HG02970 (cell line): Measurements from ENCODE around the gene ANO6.
"Not testable (repeated sequence)": the region's sequence is repeated elsewhere in the genome, so short reads cannot be mapped to it uniquely, and the experiment has no call there.

Source experiments
- ATAC-seq: cut with Tn5 transposase; IDR thresholded peaks from one replicate; pipeline ENCODE4 v1.9.1; 2021; ENCODE audit warnings: mild to moderate bottlenecking, moderate library complexity, moderate number of reproducible peaks; ENCODE audit not compliant: unreplicated experiment, low FRiP score

The ANO6 gene

GRCh38 chr12:45302621-45303369, 86.9 kb downstream of the ANO6 start:
- no peak for ATAC-seq

DNA sequence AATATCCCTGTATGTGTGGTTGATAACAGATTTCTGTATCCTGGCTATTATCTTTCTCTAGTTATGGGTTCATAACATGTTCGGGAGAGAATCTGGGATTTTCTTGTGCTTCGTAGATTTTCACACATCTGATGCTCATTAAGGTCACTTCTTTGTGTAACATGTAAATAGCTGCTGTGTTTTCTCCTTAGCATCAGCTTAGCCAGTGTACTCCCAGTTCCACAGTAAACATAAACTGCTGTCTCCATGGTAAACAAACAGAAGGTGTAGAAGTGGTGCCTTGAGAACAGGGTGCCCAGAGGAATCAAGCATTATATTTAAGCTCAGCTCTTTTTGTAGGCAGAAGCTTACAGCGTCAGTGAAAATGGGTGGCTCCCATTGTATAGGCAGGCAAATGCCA, 88.0 kb downstream of the ANO6 start:
- ATAC-seq, result no peak

DNA sequence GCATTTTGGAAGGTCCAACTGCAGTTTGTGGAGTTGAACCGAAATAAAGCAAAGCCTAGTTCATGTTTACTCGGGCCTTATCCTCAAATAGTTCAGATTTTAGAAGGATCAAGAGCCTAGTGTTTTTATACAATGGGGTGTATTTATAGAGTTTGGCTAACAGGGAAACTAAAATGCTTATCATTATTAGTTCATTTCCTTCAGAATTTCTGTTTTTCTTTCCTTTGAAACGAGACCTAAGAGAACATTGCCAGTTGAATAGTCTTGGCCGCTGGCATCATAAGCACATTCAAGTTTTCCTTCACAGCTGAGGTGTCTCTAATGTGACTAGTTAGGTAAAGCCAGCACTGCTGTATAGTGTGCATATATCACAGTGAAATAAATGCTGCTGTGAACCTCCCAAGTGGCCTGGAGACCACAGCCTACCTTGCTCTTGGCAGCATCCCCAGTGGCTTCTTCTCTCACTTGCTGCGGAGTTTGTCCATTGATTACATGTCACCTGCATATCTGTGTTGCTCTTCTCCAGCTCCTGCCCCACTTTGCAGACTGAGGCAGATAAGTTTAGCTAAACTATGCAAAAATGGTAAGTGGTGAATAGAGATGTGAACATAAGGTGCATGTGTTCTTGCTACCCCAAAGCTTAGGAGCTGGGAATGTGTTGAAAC, 88.8 kb downstream of the ANO6 start:
- ATAC-seq, result no peak

DNA sequence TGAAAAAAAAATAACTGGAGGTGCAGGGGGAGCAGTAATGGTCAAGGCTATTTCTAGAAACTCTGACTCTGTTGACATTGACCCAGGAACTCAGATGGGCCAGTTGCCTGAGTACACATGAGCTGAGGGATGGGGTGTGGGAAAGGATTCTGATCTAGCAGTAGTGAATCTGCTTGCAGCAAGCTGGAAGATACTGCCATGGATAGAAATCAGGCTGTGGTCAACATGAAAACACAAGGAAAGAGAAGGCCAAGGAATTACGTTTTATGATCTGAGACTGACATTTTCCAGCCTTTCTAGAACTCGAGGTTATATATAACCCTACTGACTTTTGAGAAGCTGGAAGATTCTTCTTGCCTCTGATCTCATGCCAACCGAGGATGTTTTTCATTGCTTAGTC, 90.0 kb downstream of the ANO6 start:
- ATAC-seq, result no peak

GRCh38 chr12:45309836-45310626, 94.1 kb downstream of the ANO6 start:
- ATAC-seq, result no peak

- no peak for ATAC-seq
These were observed 94.7 kb downstream of the ANO6 start for GRCh38 chr12:45310627-45310968.

DNA sequence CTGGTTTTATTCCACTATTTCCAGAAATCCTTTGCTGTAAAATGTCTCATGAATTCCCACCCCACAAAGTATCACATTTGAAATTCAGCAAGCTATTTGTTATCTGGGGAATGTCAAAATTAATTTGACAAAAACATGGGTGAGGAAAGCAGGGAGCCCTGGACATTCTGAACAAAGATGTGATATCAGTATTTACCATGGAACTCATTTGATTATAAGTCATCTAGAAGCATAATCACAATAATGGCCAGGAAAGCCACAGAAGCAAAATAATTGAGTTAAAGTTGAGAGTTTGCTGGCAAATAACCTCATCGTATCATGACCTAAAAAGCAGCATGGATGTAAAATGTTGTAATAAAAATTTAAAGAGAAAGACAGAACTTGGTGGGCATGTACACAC, 96.1 kb downstream of the ANO6 start:
- ATAC-seq, result no peak

- no peak for ATAC-seq
These were observed 98.9 kb downstream of the ANO6 start for GRCh38 chr12:45314770-45315169.

DNA sequence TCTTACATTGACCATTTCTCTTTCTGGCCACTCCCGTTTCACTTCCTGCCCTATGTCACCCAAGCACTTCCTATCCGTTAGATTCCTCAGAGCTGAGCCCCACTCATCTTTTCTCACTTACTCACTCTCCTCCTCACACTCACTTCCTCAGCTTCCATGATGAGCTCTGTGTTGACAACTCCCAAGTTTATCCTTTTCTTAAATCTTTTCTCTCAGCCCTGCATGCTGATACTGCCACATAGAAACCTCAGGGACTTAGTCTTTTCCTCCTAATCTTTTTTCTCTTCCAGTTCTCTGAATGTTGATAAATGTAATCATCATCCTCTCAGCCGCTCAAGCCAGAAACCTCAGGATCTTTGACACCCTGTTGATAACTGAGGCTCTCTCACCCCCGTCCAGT, 99.6 kb downstream of the ANO6 start:
- ATAC-seq, result no peak

DNA sequence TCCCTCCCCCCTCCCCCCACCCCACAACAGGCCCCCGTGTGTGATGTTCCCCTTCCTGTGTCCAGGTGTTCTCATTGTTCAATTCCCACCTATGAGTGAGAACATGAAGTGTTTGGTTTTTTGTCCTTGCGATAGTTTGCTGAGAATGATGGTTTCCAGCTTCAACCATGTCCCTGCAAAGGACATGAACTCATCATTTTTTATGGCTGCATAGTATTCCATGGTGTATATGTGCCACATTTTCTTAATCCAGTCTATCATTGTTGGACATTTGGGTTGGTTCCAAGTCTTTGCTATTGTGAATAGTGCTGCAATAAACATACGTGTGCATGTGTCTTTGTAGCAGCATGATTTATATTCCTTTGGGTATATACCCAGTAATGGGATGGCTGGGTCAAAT, 101.4 kb downstream of the ANO6 start:
- ATAC-seq, result not testable (repeated sequence)

DNA sequence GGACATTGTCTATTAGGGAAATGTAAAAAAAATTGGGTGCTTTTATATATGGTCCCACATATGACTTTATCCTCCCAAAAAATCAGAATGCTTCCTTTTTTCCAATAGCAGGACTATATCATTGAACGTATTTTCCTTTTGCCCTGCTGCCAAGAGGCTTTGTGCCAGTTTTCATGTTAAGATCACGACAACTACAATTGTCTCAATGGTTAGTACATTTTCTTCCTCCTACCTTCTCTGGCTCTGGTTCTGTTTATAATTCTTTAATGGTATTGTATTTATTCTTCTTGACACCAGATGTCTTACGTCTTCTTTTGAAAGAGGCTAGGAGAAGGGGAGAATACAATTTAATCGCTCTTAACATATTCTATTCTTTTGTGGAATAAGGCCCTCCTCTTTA, 106.9 kb downstream of the ANO6 start:
- ATAC-seq, result no peak

DNA sequence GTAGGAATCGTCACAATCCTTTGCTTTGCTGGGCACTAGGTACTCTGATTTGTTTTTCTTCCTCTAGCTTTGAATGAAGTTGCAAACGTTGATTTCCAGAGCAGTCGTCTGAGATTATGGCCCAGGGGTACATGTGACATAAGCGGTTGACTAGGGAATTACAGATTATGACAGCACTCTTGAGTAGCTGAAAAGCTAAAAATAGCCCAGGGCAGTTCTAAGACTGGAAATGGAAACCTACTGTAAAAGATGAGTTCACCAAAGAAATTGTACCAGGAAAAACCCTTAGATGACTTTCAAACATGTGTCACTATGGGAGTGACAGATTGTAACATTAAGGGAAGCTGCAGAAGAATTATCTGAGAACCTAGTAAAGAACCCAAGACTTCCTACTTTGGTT, 108.5 kb downstream of the ANO6 start:
- no peak for ATAC-seq

DNA sequence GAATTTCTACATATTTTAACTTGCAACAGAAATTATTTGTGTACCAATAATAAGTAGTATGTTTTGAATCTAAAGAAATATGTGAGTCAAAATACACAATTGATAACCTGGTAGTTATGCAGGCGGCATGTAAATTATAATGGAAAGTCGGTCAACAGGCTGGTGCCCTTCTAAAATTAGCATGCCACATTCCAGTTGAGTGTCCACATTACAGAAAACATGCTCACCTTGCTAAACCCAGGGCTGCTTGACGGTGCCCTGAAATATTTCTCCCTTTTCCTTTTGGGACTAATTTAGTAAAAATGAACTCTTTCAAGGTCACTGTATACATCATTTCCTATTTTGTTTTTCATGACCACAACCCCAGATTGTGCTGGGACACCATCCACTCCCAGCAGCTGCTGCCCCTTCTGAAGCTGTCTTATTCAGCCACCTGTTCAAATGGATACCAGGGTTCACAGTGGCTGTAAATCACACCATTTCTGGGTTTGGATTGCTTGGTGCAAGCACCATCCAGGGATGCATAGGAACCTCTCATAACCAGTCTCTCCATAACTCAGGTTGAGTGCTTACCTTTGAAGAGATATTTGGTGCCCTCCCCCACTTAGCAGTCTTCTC, 110.6 kb downstream of the ANO6 start:
- no peak for ATAC-seq

DNA sequence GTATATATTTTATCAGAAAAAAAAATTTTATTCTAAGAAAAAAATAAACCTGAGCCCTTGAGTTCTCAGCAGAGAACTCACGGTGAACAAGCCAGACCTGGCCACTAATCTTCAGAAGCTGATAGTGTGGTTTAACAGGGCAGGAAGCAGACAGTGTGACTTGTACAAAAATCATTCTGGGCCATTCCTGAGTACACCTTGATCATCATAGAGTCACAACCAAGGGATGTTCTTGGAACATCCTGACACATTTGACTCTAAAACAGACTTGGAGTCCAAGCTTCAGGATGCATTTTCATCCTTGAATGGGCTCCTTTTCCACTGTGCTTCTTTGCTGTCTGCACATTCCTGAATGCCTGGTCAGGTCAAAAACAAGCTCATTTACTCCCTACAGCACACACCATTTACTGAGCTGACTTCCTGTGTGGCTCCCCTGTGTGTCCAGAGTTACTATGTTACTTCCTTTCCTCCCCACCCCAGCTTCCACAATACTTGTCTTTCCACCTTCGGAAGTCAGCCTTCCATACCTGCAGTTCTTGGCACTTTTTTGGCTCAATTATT, 112.0 kb downstream of the ANO6 start:
- ATAC-seq, result no peak

GRCh38 chr12:45329238-45329637, 113.3 kb downstream of the ANO6 start:
- ATAC-seq, result no peak

DNA sequence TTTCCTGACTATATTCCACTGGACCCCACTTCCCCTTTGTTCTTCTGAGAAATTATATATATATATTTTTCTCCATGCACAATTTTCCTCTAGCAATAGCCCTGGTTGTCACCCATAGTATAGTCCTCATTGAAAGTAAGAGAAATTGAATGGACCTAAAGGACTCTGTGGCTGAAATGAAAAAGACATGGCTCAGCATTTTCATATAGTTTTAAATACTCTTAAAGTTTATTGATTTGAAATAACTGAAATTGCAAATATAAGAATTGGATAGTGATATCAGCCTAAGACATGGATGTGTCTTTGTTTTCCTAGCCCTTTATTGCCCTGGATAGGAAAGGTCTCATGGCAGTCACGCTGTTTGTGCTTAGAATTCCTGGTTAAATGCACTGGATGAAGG, 113.8 kb downstream of the ANO6 start:
- no peak for ATAC-seq

- ATAC-seq, result no peak
These were observed 115.7 kb downstream of the ANO6 start for GRCh38 chr12:45331552-45331951.

DNA sequence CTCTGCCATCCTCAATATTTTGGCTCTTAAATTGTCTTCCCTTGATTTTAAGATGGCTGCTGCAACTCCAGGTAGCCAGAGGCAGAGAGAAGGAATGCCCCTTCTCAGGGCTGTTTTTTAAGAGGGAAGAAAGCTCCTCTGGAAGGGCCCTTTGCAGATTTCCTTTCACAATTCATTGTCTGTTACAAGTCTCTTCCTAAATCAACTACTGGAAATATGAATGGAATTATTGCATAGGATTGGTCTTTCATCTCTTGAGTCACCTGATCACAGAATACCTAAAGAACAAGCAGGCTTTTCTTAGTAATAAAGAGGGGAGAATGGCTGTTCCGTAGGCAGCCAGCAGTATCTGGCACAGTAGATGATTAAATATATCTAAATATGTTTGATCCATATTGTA, 118.5 kb downstream of the ANO6 start:
- no peak for ATAC-seq

DNA sequence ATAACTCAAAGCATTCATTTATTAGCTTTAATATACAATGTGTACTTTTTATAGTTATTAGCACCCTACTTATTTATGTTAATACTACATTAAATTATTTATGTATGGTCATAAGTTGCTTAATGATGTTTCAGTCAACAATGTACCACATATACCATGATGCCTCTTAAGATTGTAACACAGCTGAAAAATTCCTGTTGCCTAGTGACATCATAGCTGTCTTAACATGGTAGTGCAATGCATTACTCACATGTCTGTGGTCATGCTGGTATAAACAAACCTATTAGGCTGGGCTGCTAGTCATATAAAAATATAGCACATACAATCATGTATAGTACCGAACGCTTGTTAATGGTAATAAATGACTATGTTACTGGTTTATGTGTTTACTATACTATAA, 120.4 kb downstream of the ANO6 start:
- ATAC-seq, result no peak

DNA sequence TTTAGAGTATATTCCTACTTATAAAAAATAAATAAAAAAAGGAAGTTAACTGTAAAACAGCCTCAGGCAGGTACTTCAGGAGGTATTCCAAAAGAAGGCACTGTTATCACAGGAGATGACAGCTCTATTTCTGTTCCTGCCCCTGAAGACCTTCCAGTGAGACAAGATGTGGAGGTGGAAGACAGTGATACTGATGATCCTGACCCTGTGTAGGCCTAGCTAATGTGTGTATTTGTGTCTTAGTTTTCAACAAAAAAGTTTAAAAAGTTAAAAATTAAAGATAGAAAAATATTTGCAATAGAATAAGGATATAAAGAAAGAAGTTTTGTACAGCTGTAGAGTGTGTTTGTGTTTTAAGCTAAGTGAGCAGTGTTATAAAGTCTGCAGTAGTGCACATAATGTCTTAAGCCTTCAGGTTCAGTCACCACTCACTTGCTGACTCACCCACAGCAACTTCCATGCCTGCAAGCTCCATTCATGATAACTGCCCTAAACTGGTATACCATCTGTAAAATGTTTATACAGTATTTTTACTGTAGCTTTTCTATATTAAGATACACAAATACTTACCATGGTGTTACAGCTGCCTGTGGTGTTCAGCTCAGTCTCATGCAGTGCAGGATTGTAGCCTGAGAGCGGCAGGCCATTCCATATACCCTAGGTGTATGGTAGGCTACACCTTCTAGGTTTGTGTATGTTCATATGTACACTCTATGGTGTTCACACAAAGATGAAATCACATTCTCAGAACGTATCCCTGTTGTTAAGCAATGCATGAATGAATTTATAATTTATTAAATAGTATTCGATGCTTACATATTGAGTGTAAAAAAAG, 121.1 kb downstream of the ANO6 start:
- ATAC-seq, result no peak
